ENCODE measurements around the gene TENM3.
"Not testable (repeated sequence)": the region's sequence is repeated elsewhere in the genome, so short reads cannot be mapped to it uniquely, and the experiment has no call there.

Gene TENM3

DNA sequence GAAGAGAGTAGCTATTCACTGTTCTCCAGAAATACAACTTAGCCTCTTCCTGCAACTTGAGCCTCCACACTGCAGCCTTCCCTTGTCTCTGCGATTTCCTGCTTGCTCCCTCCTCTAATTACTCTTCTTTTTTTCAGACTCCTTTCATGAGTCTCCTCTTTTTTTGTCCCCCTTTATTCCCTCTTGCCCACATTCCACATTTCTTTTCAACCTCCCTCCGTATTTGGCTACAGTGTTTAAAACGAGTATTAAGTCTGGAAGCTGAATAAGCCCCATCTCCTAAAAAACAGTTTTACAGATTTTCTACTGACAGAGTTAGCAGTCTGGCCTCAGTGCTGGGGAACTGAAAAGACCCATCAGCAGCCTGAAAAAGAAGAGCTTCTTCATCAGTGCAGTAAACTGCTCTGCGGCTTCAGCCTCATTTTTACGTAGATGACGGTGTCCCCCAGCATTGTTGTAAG, 141.5 kb downstream of the TENM3 start:
- peaks cover 42% of the 10 kb centered on the region for H3K36me3 Mint-ChIP-seq (ENCODE audit: low read depth)
- H3K4me1 Mint-ChIP-seq = peaks cover 44% of the 10 kb centered on the region
- H3K9me3 Mint-ChIP-seq = no peaks in the 10 kb centered on the region
- peak overlapping the region; percentile 1 to 8 (median 4) for H3K4me3 Mint-ChIP-seq
- TF ChIP-seq, protein P1, sequence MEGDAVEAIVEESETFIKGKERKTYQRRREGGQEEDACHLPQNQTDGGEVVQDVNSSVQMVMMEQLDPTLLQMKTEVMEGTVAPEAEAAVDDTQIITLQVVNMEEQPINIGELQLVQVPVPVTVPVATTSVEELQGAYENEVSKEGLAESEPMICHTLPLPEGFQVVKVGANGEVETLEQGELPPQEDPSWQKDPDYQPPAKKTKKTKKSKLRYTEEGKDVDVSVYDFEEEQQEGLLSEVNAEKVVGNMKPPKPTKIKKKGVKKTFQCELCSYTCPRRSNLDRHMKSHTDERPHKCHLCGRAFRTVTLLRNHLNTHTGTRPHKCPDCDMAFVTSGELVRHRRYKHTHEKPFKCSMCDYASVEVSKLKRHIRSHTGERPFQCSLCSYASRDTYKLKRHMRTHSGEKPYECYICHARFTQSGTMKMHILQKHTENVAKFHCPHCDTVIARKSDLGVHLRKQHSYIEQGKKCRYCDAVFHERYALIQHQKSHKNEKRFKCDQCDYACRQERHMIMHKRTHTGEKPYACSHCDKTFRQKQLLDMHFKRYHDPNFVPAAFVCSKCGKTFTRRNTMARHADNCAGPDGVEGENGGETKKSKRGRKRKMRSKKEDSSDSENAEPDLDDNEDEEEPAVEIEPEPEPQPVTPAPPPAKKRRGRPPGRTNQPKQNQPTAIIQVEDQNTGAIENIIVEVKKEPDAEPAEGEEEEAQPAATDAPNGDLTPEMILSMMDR (IDR thresholded peaks at IDR 0.05; ENCODE audit: unreplicated experiment in 3 of 3) = no peak
- H3K27ac Mint-ChIP-seq = peak overlapping the region; percentile 67 to 88 (median 85)
- H3K27me3 Mint-ChIP-seq (ENCODE audit: low read depth) = no peaks in the 10 kb centered on the region

DNA sequence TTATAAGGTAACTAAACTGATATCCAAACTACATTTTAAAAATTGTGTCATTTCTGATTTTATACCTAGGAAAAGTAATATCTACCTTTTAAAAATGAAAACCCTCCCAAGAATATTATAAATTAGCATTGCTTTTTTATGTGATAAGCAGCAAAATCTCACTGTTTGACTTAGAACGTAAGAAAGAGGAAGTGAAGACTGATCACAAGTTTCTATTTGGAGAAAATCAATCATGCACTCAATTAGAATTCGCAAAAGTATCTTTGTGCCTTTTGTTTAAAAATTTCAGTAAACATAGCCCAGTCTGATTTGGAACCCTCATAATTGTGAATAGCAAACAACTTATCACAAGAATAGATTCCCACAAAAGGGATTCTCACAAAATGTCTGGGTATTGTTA, 142.7 kb downstream of the TENM3 start:
- H3K4me1 Mint-ChIP-seq = peaks cover 45% of the 10 kb centered on the region
- TF ChIP-seq, protein P1 (IDR thresholded peaks at IDR 0.05; ENCODE audit: unreplicated experiment in 3 of 3) = no peak
- H3K27me3 Mint-ChIP-seq (ENCODE audit: low read depth) = no peaks in the 10 kb centered on the region
- no peak overlapping the region for H3K4me3 Mint-ChIP-seq
- no peak overlapping the region for H3K27ac Mint-ChIP-seq
- no peaks in the 10 kb centered on the region for H3K9me3 Mint-ChIP-seq
- peaks cover 45% of the 10 kb centered on the region for H3K36me3 Mint-ChIP-seq (ENCODE audit: low read depth)

DNA sequence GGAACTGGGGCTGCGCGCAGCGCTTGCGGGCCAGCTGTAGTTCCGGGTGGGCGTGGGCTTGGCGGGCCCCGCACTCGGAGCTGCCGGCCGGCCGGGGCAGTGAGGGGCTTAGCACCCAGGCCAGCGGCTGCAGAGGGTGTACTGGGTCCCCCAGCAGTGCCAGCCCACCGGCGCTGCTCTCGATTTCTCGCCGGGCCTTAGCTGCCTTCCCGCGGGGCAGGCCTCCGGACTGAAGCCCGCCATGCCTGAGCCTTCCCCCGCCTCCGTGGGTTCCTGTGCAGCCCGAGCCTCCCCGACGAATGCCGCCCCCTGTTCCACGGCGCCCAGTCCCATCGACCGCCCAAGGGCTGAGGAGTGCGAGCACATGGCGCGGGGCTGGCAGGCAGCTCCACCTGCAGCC, 143.4 kb downstream of the TENM3 start:
- H3K9me3 Mint-ChIP-seq; H3K27me3 Mint-ChIP-seq (ENCODE audit: low read depth); H3K27ac Mint-ChIP-seq; H3K4me3 Mint-ChIP-seq: not testable (repeated sequence)
- H3K4me1 Mint-ChIP-seq = peaks cover 45% of the 10 kb centered on the region
- H3K36me3 Mint-ChIP-seq (ENCODE audit: low read depth) = peaks cover 41% of the 10 kb centered on the region

DNA sequence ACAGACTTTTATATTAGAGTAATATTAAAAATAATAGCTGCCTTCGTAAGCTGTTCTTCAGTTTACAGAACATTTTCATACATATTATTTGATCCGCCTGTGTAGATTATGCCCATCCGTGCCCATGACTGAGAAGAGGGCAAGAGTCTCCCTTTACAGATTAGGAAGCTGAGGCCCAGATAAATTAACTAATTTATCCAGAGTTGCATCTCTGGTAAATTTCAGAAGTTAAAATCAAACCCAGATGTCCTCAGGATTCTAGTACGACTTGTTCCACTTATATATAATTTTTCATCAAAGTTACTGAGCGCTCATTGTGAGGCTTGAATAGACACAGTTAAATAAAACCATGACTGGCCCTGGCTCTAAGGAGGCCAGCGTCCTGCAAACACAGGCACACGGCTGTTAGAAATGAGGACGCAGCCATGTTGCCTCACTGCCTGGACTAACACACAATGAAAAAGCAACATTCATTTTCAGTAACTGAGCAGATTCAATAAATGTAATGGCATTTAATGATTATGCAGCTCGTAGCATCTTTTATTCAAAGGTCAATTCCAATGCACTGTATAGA, 148.0 kb downstream of the TENM3 start:
- Mint-ChIP-seq H3K9me3 (no peaks in the 10 kb centered on the region), H3K36me3 (ENCODE audit: low read depth) (peaks cover 20% of the 10 kb centered on the region), H3K27me3 (ENCODE audit: low read depth) (no peaks in the 10 kb centered on the region), H3K4me1 (peaks cover 18% of the 10 kb centered on the region), H3K4me3 (no peak overlapping the region), H3K27ac (no peak overlapping the region)
- TF ChIP-seq, protein P1 (IDR thresholded peaks at IDR 0.05; ENCODE audit: unreplicated experiment in 3 of 3) = no peak

DNA sequence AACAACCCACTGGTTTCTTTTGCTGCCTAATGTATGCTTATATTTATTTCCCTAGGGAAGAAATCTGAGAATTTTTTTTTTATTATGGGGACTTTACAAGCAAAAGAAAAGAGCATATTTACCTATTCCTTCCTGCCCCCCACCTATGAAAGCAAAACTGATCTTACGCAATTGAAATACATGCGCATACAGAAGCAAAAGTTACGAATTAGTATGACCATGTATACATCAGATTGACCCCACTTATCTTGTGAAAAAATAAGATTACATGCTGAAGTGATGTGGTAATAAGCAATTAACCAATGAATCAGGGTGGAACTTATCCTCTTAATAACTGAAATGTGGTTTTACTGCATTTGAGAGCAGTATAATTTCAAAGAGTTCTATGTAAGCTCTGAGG, 151.0 kb downstream of the TENM3 start:
- Mint-ChIP-seq H3K36me3 (ENCODE audit: low read depth) (peaks cover 4% of the 10 kb centered on the region), H3K27me3 (ENCODE audit: low read depth) (no peaks in the 10 kb centered on the region), H3K9me3 (no peaks in the 10 kb centered on the region), H3K4me3 (no peak overlapping the region), H3K4me1 (peaks cover 13% of the 10 kb centered on the region), H3K27ac (no peak overlapping the region)
- TF ChIP-seq, protein P1 (IDR thresholded peaks at IDR 0.05; ENCODE audit: unreplicated experiment in 3 of 3) = no peak

DNA sequence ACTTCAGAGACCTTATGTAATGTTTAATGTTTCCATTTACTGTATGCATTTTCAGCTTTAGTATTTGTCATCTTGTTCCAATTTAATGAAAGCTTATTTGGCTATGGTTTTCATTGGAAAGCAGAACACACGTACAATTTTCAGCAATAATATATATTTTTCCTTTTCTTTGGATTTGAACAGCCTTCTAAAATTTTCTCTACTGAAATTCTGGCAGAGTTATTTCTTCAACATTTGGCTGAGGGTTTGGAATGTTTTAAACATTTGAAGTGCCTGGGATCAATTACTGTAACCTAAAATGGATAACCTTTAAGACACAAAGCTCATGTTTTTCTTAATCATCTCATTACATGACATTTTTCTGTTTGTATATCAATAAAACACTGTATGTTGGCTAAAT, 156.9 kb downstream of the TENM3 start:
- Mint-ChIP-seq H3K27me3 (ENCODE audit: low read depth) (no peaks in the 10 kb centered on the region), H3K27ac (peak overlapping the region in 2 of 3 experiments; percentile 28 to 67), H3K36me3 (ENCODE audit: low read depth) (peaks cover 8% of the 10 kb centered on the region), H3K9me3 (peaks cover 7% of the 10 kb centered on the region), H3K4me3 (no peak overlapping the region), H3K4me1 (peaks cover 31% of the 10 kb centered on the region)
- TF ChIP-seq, protein P1 (IDR thresholded peaks at IDR 0.05; ENCODE audit: unreplicated experiment in 3 of 3) = no peak

Data from nephron (organoid).